Vagina (tissue), 2 donors: Measurements from ENCODE around the gene IRF9. TPM values are rescaled to one million over a fixed set of nuclear protein-coding genes. Genes with fewer than 3 reads are reported as not detected.

Source experiments
- DNase-seq, 2 donors: peaks; one replicate each; pipeline ENCODE4 v3.0.0-alpha.2; 2017; ENCODE audit errors: extremely low spot score in 2 of 2
- H3K27ac ChIP-seq: fragments of 200-600 bp; sonication (generic); one replicate; pipeline ENCODE4 v1.5.1; 2019
- H3K27me3 ChIP-seq: fragments of 200-600 bp; sonication (generic); one replicate; pipeline ENCODE4 v1.5.1; 2019
- H3K36me3 ChIP-seq, 2 donors: fragments of 200-600 bp; sonication (generic); one replicate each; pipeline ENCODE4 v1.5.1; 2017 to 2019
- H3K4me1 ChIP-seq: fragments of 200-600 bp; sonication (generic); one replicate; pipeline ENCODE4 v1.5.1; 2019
- H3K4me3 ChIP-seq, 2 donors: fragments of 200-600 bp; sonication (generic); 1 replicate in 1 of 2; 2 replicates in 1 of 2; pipeline ENCODE4 v1.5.1; 2016 to 2019
- H3K9me3 ChIP-seq: fragments of 200-600 bp; sonication (generic); one replicate; pipeline ENCODE4 v1.5.1; 2019
- CTCF ChIP-seq, 3 experiments: fragments of 450-650 bp in 2 of 3; fragments of 200-600 bp in 1 of 3; sonication (generic) in 1 of 3; IDR thresholded peaks; one replicate each; pipeline ENCODE4 v1.5.1; 2017 to 2019; ENCODE audit warnings: antibody characterized with exemption in 3 of 3, mild to moderate bottlenecking in 2 of 3, moderate library complexity in 2 of 3
- POLR2A ChIP-seq, 2 donors: fragments of 450-650 bp; IDR thresholded peaks; one replicate each; pipeline ENCODE4 v1.6.1; 2017; ENCODE audit warnings: antibody characterized with exemption in 2 of 2, mild to moderate bottlenecking in 2 of 2, moderate library complexity in 2 of 2
- POLR2AphosphoS5 ChIP-seq, 2 donors: sonication (generic); formaldehyde crosslinking; IDR thresholded peaks; one replicate each; pipeline ENCODE4 v1.9.0; 2017; ENCODE audit warnings: antibody characterized with exemption in 2 of 2, mild to moderate bottlenecking in 2 of 2, low read depth in 1 of 2; ENCODE audit not compliant: insufficient read depth in 1 of 2
- intact Hi-C: fragments of 100-400 bp; cut with DNase I; formaldehyde crosslinking; loops from one replicate; pipeline ENCODE4 v1.15.1; 2023
- total RNA-seq: library from RNA; depleted of rRNA; stranded (reverse); fragments of >200 nt; gene quantifications from one replicate; pipeline ENCODE4 v1.2.3, GENCODE V29; 2016

Gene IRF9
- total RNA-seq, 1 donor from 2014 or later: 55.0 TPM

- no peak for TF ChIP-seq CTCF (IDR thresholded peaks at IDR 0.05)
- TF ChIP-seq POLR2A (IDR thresholded peaks at IDR 0.05): no peak
- no peak for TF ChIP-seq POLR2AphosphoS5 (IDR thresholded peaks at IDR 0.05; ENCODE audit: insufficient read depth in 1 of 2, low read depth in 1 of 2)
Observed at GRCh38 chr14:24136684-24137528, 24.2 kb upstream of the IRF9 start.

GRCh38 chr14:24137529-24138395 lies 23.3 kb upstream of the IRF9 start:
- H3K36me3 ChIP-seq: peaks cover 0 to 22% of the 10 kb centered on the region in 2 donors
- no peak for DNase-seq
- H3K4me3 ChIP-seq: no peak overlapping the region
- H3K4me1 ChIP-seq: peaks cover 52% of the 10 kb centered on the region
- intact Hi-C loops: no loop called here
- H3K9me3 ChIP-seq: no peaks in the 10 kb centered on the region
- H3K27ac ChIP-seq: peak overlapping the region; percentile 10
- TF ChIP-seq CTCF (IDR thresholded peaks at IDR 0.05) (no peak), POLR2AphosphoS5 (IDR thresholded peaks at IDR 0.05; ENCODE audit: insufficient read depth in 1 of 2, low read depth in 1 of 2) (no peak), POLR2A (IDR thresholded peaks at IDR 0.05) (no peak)
- H3K27me3 ChIP-seq: no peaks in the 10 kb centered on the region

More at GRCh38 chr14:24136684-24137528, 24.2 kb upstream of the IRF9 start:
- peak overlapping the region; percentile 68 to 100 for H3K4me3 ChIP-seq
- no peaks in the 10 kb centered on the region for H3K27me3 ChIP-seq
- peaks cover 46% of the 10 kb centered on the region for H3K4me1 ChIP-seq
- intact Hi-C loops: no loop called here
- DNase-seq: no peak
- H3K36me3 ChIP-seq: peaks cover 0 to 22% of the 10 kb centered on the region in 2 donors
- peak overlapping the region; percentile 85 for H3K27ac ChIP-seq
- H3K9me3 ChIP-seq: no peaks in the 10 kb centered on the region

- H3K27me3 ChIP-seq: no peaks in the 10 kb centered on the region
- no peak overlapping the region for H3K4me3 ChIP-seq
- peaks cover 52% of the 10 kb centered on the region for H3K4me1 ChIP-seq
- H3K9me3 ChIP-seq: no peaks in the 10 kb centered on the region
- intact Hi-C loops: no loop called here
- peak overlapping the region; percentile 16 for H3K27ac ChIP-seq
- no peak for DNase-seq
- H3K36me3 ChIP-seq: peaks cover 0 to 22% of the 10 kb centered on the region in 2 donors
- TF ChIP-seq POLR2AphosphoS5 (IDR thresholded peaks at IDR 0.05; ENCODE audit: insufficient read depth in 1 of 2, low read depth in 1 of 2): no peak
- no peak for TF ChIP-seq CTCF (IDR thresholded peaks at IDR 0.05)
- no peak for TF ChIP-seq POLR2A (IDR thresholded peaks at IDR 0.05)
Observed at GRCh38 chr14:24138396-24139271, 22.4 kb upstream of the IRF9 start.

- Histone ChIP-seq H3K36me3 (peaks cover 0 to 22% of the 10 kb centered on the region in 2 donors), H3K4me1 (peaks cover 52% of the 10 kb centered on the region), H3K27me3 (no peaks in the 10 kb centered on the region), H3K27ac (no peak overlapping the region), H3K9me3 (no peaks in the 10 kb centered on the region), H3K4me3 (no peak overlapping the region)
- TF ChIP-seq CTCF (IDR thresholded peaks at IDR 0.05) (no peak), POLR2AphosphoS5 (IDR thresholded peaks at IDR 0.05; ENCODE audit: insufficient read depth in 1 of 2, low read depth in 1 of 2) (no peak), POLR2A (IDR thresholded peaks at IDR 0.05) (no peak)
- DNase-seq: no peak
- intact Hi-C loops: no loop called here
Observed at GRCh38 chr14:24139272-24139934, 21.7 kb upstream of the IRF9 start.
